GM23338 (cell line): ENCODE results near the gene UGP2. TPM values are rescaled to one million over a fixed set of nuclear protein-coding genes. Genes with fewer than 3 reads are reported as not detected.
A peak's percentile ranks its signal among the peaks of the same experiment; 100 is the strongest.
"Not testable (repeated sequence)": the region's sequence is repeated elsewhere in the genome, so short reads cannot be mapped to it uniquely, and the experiment has no call there.

Source experiments
- ATAC-seq: fragments of 200-7000 bp; cut with Tn5 transposase; 3 replicates; pipeline ENCODE4 v1.9.1; 2020
- DNase-seq: peaks from one replicate; pipeline ENCODE4 v3.0.0-alpha.2; 2015; ENCODE audit warnings: low spot score
- H2AFZ ChIP-seq: fragments of 200-600 bp; sonication (generic); 2 replicates; pipeline ENCODE4 v1.8.0; 2016; ENCODE audit warnings: antibody characterized with exemption, mild to moderate bottlenecking, moderate library complexity
- H3F3A ChIP-seq: fragments of 200-600 bp; sonication (generic); replicated peaks from 2 replicates; pipeline ENCODE4 v1.8.0; 2017; ENCODE audit warnings: antibody characterized with exemption, mixed run types, low read depth
- H3K27ac ChIP-seq: fragments of 200-600 bp; sonication (generic); 2 replicates; pipeline ENCODE4 v1.6.1; 2016; ENCODE audit warnings: low read depth
- H3K27me3 ChIP-seq: fragments of 200-600 bp; sonication (generic); 2 replicates; pipeline ENCODE4 v1.8.0; 2016; ENCODE audit warnings: mild to moderate bottlenecking, mixed run types, moderate library complexity; ENCODE audit not compliant: insufficient read depth
- H3K36me3 ChIP-seq: fragments of 200-600 bp; sonication (generic); 2 replicates; pipeline ENCODE4 v1.8.0; 2016; ENCODE audit warnings: mild to moderate bottlenecking; ENCODE audit not compliant: insufficient read depth
- H3K4me1 ChIP-seq: fragments of 200-600 bp; sonication (generic); 2 replicates; pipeline ENCODE4 v1.8.0; 2016; ENCODE audit warnings: mild to moderate bottlenecking, moderate library complexity; ENCODE audit not compliant: insufficient read depth
- H3K4me2 ChIP-seq: fragments of 200-600 bp; sonication (generic); 2 replicates; pipeline ENCODE4 v1.7.1; 2017; ENCODE audit warnings: mixed run types
- H3K4me3 ChIP-seq: fragments of 200-600 bp; sonication (generic); 2 replicates; pipeline ENCODE4 v1.6.1; 2016; ENCODE audit warnings: mixed run types
- H3K79me2 ChIP-seq: fragments of 200-600 bp; sonication (generic); replicated peaks from 2 replicates; pipeline ENCODE4 v1.8.0; 2017; ENCODE audit warnings: mild to moderate bottlenecking; ENCODE audit not compliant: insufficient read depth
- H3K9me2 ChIP-seq: fragments of 200-600 bp; sonication (generic); 2 replicates; pipeline ENCODE4 v1.8.0; 2017; ENCODE audit not compliant: insufficient read depth
- H4K20me1 ChIP-seq: fragments of 200-600 bp; sonication (generic); replicated peaks from 2 replicates; pipeline ENCODE4 v1.8.0; 2017; ENCODE audit warnings: mild to moderate bottlenecking; ENCODE audit not compliant: insufficient read depth
- H3K27ac Mint-ChIP-seq: 2 replicates; pipeline ENCODE4 v1.8.0; 2020; ENCODE audit warnings: inconsistent platforms, mild to moderate bottlenecking, moderate library complexity, mixed read lengths
- H3K27me3 Mint-ChIP-seq: 3 replicates; pipeline ENCODE4 v1.8.0; 2022; ENCODE audit warnings: low read depth, mild to moderate bottlenecking, moderate library complexity, mixed read lengths, inconsistent platforms; ENCODE audit not compliant: insufficient read depth, poor library complexity
- H3K36me3 Mint-ChIP-seq: 3 replicates; pipeline ENCODE4 v1.8.0; 2021; ENCODE audit warnings: low read depth, mild to moderate bottlenecking, inconsistent platforms, moderate library complexity, mixed read lengths
- H3K4me1 Mint-ChIP-seq: 3 replicates; pipeline ENCODE4 v1.8.0; 2020; ENCODE audit warnings: mild to moderate bottlenecking, inconsistent platforms, mixed read lengths
- H3K4me3 Mint-ChIP-seq: 3 replicates; pipeline ENCODE4 v1.8.0; 2021; ENCODE audit warnings: moderate library complexity, mild to moderate bottlenecking, inconsistent platforms, mixed read lengths
- H3K9me3 Mint-ChIP-seq: 3 replicates; pipeline ENCODE4 v1.8.0; 2020; ENCODE audit warnings: moderate library complexity, mild to moderate bottlenecking, inconsistent platforms, mixed read lengths
- CREB1 ChIP-seq: fragments of 250-450 bp; sonication (Bioruptor Pico); IDR thresholded peaks from 2 replicates; pipeline ENCODE4 v1.5.0; 2020; ENCODE audit warnings: low read depth, mild to moderate bottlenecking, moderate library complexity
- ETS1 ChIP-seq: IDR thresholded peaks from 2 replicates; pipeline ENCODE4 v1.6.1; 2016; ENCODE audit warnings: antibody characterized with exemption
- EZH2 ChIP-seq: fragments of 200-600 bp; sonication (generic); IDR thresholded peaks from one replicate; pipeline ENCODE4 v1.8.0; 2017; ENCODE audit warnings: antibody characterized with exemption, mild to moderate bottlenecking, low read depth; ENCODE audit not compliant: unreplicated experiment
- EZH2phosphoT487 ChIP-seq: fragments of 200-600 bp; sonication (generic); IDR thresholded peaks from one replicate; pipeline ENCODE4 v1.8.1; 2018; ENCODE audit warnings: antibody characterized with exemption; ENCODE audit not compliant: unreplicated experiment
- JUNB ChIP-seq: IDR thresholded peaks from one replicate; pipeline ENCODE4 v1.6.1; 2016; ENCODE audit warnings: antibody characterized with exemption; ENCODE audit not compliant: unreplicated experiment
- NANOG ChIP-seq: IDR thresholded peaks from 2 replicates; pipeline ENCODE4 v1.6.1; 2016; ENCODE audit warnings: antibody characterized with exemption, borderline replicate concordance
- POLR2AphosphoS5 ChIP-seq: IDR thresholded peaks from 2 replicates; pipeline ENCODE4 v1.6.1; 2016; ENCODE audit warnings: antibody characterized with exemption, low read depth
- REST ChIP-seq: IDR thresholded peaks from one replicate; pipeline ENCODE4 v1.6.1; 2018; ENCODE audit warnings: antibody characterized with exemption; ENCODE audit not compliant: unreplicated experiment
- STAT1 ChIP-seq: IDR thresholded peaks from one replicate; pipeline ENCODE4 v1.6.1; 2016; ENCODE audit warnings: antibody characterized with exemption; ENCODE audit not compliant: unreplicated experiment
- ZNF114 ChIP-seq: fragments of 250-450 bp; sonication (Bioruptor Pico); IDR thresholded peaks from 2 replicates; pipeline ENCODE4 v1.5.0; 2020; ENCODE audit warnings: mild to moderate bottlenecking, moderate library complexity
- ZNF331 ChIP-seq: fragments of 250-450 bp; sonication (Bioruptor Pico); IDR thresholded peaks from 2 replicates; pipeline ENCODE4 v1.5.0; 2020; ENCODE audit warnings: low read depth, mild to moderate bottlenecking, moderate library complexity
- ZNF462 ChIP-seq: fragments of 250-450 bp; sonication (Bioruptor Pico); IDR thresholded peaks from 2 replicates; pipeline ENCODE4 v1.5.0; 2020; ENCODE audit warnings: mild to moderate bottlenecking, moderate library complexity
- polyA plus RNA-seq: library from polyadenylated mRNA; unstranded; fragments of >200 nt; fragmentation: Nextera tagmentation; extraction: Ambion mirVana; gene quantifications from 2 replicates; pipeline ENCODE4 v1.2.1, GENCODE V29; 2016
- total RNA-seq: library from RNA; depleted of rRNA; stranded (reverse); fragments of >200 nt; shearing (Covaris generic); gene quantifications from 2 replicates; pipeline ENCODE4 v1.2.3, GENCODE V29; 2014

The UGP2 gene
- total and polyA plus RNA-seq, 2 experiments from 2014 or later, result 744 to 943 TPM

GRCh38 chr2:63811870-63812269 lies 29.8 kb upstream of the UGP2 start:
- not testable (repeated sequence) for H3K4me2 ChIP-seq, H3K4me3 Mint-ChIP-seq, H3K9me2 ChIP-seq, H3K4me3 ChIP-seq, ATAC-seq, H3F3A ChIP-seq, H4K20me1 ChIP-seq, H2AFZ ChIP-seq, DNase-seq, H3K4me1 ChIP-seq, H3K79me2 ChIP-seq, H3K27me3 ChIP-seq, H3K4me1 Mint-ChIP-seq, H3K27ac ChIP-seq, H3K27me3 Mint-ChIP-seq, H3K27ac Mint-ChIP-seq
- peaks cover 10% of the 10 kb centered on the region; the same call in 1 of the 2 replicates for H3K36me3 ChIP-seq
- H3K36me3 Mint-ChIP-seq, result peaks cover 18% of the 10 kb centered on the region
- peaks cover 23% of the 10 kb centered on the region for H3K9me3 Mint-ChIP-seq

- Histone ChIP-seq H3K4me2 (no peak overlapping the region), H3K79me2 (no peaks in the 10 kb centered on the region), H3K27ac (no peak overlapping the region), H3K9me2 (no peaks in the 10 kb centered on the region), H3F3A (no peaks in the 10 kb centered on the region), H4K20me1 (no peaks in the 10 kb centered on the region), H3K36me3 (no peaks in the 10 kb centered on the region), H3K4me3 (no peak overlapping the region), H3K27me3 (no peaks in the 10 kb centered on the region), H3K4me1 (no peaks in the 10 kb centered on the region), H2AFZ (no peak overlapping the region)
- peaks cover 7% of the 10 kb centered on the region; the same call in 1 of the 3 replicates for H3K9me3 Mint-ChIP-seq
- no peaks in the 10 kb centered on the region for H3K27me3 Mint-ChIP-seq
- DNase-seq, result no peak
- H3K4me1 Mint-ChIP-seq, result peaks cover 4% of the 10 kb centered on the region
- peaks cover 6% of the 10 kb centered on the region for H3K36me3 Mint-ChIP-seq
- peak overlapping the region; percentile 2; the same call in 1 of the 2 replicates for H3K27ac Mint-ChIP-seq
- no peak for ATAC-seq
- no peak overlapping the region for H3K4me3 Mint-ChIP-seq
- TF ChIP-seq ETS1 (no peak), ZNF462 (CRISPR knock-in tag) (no peak), STAT1 (no peak), NANOG (no peak), EZH2 (no peak), ZNF331 (no peak), JUNB (no peak), POLR2AphosphoS5 (no peak), REST (no peak), ZNF114 (CRISPR knock-in tag) (no peak), CREB1 (CRISPR knock-in tag) (no peak), EZH2phosphoT487 (no peak)
Observed at GRCh38 chr2:63814114-63814513, 27.6 kb upstream of the UGP2 start.
